Measurements from ENCODE around the gene ATRAID.

The ATRAID gene

DNA sequence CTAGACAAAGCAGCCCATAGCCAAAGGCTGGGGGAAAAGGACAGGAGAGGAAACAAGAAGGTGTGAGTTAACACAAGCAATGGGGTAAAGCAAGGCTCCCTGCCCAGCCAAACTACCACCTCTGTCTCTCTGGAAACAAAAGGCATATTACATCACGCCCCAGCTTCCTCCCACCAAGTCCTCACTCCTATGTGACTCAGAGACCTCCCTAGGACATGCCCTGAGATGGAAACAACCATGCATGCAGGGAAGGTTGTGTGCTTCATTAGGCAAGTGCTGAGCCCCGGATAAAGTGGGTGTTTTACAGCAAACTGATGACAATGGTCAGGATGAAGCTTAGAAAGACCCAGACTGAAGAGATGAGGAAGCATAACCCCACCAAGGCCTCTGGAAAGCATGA is 9.0 kb upstream of the ATRAID start:
- TF ChIP-seq CTCF (IDR thresholded peaks at IDR 0.05) = no peak

GRCh38 chr2:27203741-27204140 is 8.1 kb upstream of the ATRAID start:
- TF ChIP-seq CTCF (IDR thresholded peaks at IDR 0.05) = no peak

DNA sequence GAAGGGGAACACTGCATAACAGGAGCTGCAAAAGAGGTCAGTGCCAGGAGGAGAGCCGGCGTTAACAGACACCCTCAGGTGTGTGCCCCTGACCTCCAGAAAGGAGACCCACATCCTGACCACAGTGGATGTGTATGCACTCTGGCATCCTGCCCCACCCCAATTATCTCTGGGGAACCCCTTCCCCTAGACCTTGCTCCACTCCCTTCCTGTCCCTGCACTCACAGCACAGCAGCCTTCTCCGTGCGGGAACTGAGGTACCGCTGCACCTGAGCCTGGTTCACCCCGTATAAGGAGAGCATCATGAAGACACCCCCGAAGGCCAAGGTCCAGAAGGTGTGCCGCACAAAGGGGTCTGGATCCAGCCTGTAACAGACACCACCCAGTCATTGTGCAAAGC is 7.3 kb upstream of the ATRAID start:
- no peak for TF ChIP-seq CTCF (IDR thresholded peaks at IDR 0.05)

DNA sequence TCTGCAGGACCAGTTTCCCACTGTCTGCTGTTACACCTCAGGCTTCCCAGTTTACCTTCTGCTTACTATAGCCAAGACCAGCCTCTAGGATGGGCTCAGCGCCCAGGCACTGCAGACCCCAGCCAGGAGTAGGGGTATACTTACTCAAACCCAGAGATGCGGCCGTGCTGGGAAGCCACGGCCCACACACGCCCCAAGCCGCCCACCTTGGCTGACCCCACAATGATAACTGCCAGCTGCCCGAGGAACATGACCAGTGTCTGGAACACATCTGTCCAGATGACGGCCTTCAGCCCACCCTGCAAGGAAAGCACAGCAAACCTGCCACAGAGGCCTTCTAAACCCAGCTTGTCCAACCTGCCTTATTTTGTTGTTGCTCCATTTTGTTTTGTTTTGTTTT is 6.6 kb upstream of the ATRAID start:
- TF ChIP-seq CTCF (IDR thresholded peaks at IDR 0.05) = no peak

- no peak for TF ChIP-seq CTCF (IDR thresholded peaks at IDR 0.05)
Observed at GRCh38 chr2:27206346-27206745, 5.5 kb upstream of the ATRAID start.

- TF ChIP-seq CTCF (IDR thresholded peaks at IDR 0.05) = no peak
Observed at GRCh38 chr2:27208486-27209050, 3.3 kb upstream of the ATRAID start.

DNA sequence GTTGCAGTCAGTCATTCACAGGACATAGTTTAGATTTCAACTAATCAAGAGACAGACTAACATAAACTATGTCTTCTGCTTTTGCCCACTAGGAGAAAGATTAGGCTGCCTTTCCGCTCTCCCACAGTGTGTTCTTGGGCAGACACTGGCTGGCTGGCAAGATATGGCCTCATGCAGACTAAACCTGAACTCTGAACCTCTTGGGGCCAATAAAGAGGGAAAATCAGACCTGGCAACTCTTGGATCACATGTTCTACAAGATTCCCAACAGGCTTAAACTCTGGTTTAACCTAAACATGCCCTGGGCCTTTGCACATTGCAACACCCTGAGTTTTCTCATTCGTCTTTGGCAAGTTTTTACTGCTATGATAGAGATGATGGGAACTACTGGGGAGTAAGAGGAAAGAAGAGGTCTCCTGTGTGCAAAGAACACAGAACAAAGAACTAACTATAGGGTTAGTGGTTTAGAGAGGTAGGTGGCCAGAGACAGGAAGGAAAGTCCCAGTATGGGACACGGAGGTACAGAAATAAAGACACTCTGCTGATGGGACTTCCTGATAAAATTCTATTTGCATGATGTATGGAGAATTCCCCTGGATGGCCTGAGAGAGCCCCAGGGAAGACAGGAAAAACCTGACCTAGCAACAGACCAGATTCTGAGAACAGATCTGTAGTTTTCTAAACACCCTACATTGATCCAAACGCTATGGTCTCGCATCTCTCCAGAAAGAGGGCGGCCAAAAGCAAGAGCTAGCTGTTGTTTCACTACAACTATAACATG is 2.0 kb upstream of the ATRAID start:
- no peak for TF ChIP-seq CTCF (IDR thresholded peaks at IDR 0.05)
